GM19240 (cell line): ENCODE measurements around the gene GRAMD1A.
"Not testable (repeated sequence)": the region's sequence is repeated elsewhere in the genome, so short reads cannot be mapped to it uniquely, and the experiment has no call there.

ENCODE experiments used
- DNase-seq: peaks from one replicate; pipeline ENCODE4 v3.0.0; 2011; ENCODE audit warnings: low spot score; ENCODE audit not compliant: insufficient read length

The GRAMD1A gene

DNA sequence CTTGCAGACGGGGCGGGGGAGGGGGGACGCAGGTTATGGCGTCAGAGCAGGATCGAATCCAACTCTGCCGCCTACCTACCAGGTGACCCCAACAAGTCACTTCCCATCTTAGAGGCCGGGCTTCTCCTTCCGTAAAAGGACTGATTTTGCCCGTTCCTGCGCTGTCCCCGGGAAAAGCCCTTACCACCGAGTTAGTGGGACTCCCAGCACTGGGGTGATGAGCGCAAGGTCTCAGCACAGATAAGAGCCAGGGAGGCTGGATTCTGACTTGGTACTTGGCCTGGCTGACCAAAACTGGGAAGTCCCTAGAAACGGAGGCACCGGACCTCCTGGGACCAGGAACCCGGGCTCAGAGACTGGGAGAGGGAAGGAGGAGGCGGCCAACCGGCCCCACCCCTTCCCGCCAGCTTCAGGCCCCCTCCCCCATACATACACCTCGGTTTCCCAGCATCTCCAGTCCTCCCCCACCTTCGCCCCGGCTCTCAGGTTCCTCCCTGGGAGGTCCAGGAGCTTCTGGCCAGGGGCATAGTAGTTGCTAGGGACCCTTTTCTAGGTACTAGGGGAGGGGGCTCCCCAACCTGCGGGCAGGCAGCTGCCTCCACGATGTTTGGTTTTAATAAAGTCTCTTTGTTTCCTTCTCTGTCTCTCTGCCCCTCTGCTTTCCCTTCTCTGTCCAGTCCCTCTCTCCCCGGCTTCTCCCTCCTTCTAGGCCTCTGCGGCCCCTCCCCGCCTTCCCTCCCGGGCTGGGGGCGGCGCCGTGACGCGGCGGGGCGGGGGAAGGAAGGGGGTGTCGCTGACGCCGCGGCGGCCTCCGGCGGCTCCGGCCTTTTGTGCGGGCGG, at the start of gene GRAMD1A:
Gene GRAMD1A (plus strand): TSS at position 826 of the 840 bp plus-strand sequence. CDS start 156 bp downstream, outside the sequence.
- peak; percentile 88 for DNase-seq

DNA sequence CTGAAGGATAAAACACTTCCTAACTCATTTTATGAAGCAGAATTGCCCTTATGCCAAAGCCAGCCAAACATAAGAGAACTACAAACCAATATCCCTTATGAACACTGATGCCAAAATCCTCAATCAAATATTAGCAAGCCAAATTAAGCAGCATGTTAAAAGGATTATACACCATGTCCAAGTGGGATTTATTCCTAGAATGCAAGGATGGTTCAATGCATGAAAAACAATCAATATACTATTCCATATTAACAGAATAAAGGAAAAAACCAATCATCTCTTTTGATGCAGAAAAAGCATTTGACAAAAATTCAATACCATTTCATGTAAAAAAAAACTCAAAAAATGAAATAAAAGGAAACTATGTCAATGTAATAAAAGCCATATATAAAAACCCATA, 47.0 kb upstream of the GRAMD1A start:
- no peak for DNase-seq

DNA sequence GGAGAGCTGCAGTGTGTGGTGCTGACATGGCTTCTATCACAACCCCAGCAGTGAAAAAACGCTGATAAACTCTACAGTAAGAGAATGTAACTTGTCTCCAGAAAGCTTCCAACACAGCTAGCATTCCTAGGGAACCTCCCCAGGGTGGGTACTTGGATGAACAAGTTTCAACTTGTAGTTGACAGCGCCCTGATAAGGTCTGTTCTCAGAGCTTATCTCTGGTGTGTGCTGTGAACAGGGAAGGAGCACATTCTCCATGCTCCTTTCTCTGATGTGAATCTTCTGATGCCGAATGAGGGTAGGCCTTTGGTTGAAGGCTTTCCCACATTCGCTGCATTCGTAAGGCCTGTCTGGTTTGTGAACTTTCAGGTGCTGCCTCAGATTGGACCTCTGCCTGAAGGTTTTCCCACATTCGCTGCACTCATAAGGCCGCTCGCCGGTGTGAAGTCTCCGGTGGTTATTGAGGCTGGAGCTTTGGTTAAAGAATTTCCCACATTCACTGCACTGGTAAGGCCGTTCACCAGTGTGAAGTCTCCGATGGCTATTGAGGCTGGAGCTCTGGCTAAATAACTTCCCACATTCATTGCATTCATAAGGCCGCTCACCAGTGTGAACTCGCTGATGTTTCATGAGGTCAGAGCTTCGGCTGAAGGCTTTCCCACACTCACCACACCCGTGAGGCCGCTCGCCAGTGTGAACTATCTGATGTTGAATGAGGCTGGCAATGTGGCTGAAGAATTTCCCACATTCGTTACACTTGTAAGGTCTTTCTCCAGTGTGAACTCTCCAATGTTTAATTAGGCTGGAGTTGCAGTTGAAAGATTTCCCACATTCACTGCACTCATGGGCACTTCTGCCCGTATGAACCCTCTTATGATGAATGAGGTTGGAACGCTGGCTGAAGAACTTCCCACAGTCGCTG, 42.0 kb upstream of the GRAMD1A start:
- no peak for DNase-seq

DNA sequence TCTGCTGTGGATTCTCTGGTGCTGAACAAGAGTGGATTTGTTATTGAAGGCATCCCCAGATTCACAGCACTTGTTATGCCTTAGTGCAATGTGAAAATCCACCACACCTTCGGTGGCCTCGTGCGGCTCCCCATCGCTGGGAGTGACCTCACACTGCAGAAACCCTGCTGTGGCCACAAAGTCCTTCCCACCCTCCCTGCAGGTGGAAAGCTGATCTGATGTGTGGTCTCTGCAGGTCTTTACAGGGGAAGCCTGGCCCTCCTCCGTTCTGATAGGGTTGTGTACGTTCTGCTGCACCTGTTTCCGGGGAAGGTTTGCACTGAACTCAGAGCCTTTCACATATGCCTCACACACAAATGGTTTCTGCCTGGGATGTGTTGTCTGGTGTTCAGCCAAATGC, 41.1 kb upstream of the GRAMD1A start:
- DNase-seq: no peak

DNA sequence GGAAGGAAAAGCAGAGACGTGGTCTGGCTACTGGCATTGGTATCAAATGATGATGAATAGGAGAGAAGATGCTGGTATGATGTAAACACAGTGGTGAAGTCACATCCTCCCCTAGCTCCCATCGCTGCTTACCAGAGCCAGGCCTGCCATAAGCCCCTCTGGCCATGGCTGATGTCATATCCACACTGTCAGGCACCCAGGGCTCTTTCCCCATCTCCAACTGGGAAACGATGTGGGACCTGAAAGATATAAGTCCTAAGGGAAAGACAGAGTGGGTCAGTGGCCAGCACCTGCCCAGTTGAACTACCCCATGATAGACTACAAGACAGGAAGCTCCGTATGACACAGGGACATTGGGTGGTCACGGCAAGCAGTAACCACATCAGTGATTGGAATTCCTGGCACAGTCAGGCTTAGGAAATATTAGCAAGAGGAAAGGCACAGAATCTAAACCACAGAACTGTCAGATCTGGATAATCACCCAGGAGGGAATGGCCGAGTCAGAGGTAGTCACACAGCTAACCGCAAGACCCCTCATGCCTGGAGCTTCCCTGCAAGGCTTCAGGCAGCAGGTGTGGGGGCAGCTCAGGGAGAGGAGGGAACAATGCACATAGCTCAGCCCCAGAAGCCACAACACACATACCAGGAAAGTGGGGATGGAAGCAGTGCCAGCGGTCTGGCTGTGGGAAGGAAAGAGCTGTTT, 39.9 kb upstream of the GRAMD1A start:
- DNase-seq: no peak

DNA sequence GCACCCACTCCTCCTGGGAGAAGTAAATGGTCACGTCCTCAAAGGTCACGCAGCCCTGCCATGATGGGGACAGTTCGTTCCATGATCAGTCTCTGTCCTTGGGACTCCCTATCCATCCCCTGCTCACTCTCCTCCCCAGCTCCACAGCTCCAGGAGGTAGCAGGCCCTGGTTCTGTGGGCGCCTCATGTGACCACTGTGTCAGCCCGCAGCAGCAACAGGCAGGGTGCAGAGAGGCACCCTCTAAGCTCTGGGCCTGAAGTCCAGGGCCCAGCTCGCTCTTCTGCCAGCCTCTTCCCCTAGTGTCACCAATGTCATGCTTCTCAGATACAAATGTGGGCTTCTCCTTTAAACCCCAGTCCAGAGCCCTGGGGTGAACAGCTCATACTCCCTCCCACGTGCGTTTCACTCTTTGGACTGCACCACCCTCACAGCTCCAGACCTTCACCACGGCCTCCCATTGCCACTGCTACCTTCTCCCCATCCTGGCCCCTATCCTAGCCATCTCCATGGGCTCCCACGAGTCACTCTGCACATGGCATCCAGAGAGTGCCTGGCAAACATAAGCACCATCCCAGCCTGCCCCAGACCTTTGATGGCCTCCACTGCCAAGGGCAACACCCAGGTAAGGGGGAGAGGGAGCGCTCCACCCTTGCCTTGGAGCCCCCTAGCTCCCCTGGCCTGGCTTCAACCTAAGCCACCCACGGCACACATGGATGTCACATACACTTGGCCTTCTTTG, 39.0 kb upstream of the GRAMD1A start:
- DNase-seq: no peak

DNA sequence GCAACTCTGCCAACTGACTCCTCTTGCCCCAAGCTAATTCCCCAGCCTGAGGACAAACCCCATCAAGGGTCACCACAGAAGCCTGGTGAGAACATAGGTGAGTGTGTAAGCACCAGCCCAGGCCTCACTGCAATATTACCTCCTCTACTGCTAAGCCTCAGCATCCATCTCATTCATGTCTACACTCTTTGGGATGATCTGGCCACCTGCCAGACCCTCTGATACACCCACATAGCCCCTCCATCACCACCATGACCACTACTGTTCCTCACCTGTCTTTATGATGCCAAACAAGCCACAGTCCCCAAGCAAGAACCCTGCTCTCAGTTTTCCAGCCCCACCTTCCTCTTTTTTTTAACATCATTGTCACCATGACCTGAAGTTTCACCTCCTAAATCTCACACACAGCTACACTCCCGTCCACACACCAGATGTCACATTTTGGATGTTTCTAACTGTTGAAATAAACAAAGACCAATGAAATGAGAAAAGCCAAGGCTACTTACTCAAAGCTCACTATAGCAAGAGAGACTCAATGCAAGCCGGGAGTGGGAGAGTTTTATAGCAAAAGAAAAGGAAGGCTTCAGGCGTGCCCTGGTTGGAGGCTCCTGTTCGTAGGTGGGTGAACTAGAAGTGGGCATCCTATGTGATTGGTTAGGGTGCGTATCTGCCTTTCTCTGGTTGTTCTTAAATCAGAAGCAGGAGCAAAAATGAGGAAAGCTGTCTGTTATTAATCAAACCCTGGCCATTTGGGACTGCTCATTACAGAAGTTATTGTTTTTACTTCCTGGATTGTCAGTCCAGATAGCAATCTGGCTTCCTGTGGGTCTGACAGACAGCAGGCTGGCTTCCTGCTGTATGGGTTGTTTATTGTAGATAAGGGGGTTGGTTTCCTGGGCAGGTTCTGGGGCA, 38.1 kb upstream of the GRAMD1A start:
- DNase-seq: no peak

DNA sequence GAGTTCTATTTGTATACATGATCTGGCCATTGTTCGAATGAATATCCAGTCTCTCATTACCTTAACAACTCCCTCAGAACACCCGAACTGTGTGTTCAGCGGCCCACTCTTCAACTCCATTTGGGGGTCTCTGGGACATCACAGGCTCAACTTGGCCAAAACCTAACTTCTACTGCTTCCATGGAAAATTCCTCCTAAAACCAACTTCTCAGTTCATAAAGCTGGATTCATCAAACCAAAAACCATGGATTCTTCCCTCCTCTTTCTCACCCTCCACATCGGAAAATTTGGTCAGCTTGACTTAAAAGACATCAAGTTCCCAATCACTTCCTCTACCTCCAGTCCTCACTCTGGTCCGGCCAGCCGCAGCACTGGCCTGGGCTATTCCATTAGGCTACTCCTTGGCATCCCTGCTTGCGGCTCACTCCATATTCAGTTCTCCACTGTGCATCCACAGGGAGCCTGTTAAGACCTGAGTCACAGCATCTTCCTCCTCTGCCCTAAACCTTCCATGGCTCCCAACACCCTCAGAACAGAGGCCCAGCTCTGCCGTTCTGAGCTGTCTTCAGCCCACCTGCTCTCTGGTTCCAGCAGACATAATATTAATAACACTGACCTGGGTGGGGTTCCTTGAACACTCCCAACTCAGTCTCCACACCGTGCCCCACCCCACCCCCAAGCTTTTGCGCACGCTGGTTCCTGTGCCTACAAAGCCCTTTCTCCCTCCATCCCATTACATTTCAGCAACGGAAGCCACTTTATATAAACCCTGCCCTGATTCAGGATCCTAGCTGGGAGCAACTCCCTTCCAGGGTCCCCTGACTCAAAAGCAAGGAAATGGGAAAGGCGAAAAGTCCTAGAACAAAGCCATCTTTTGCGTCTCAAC, 37.2 kb upstream of the GRAMD1A start:
- no peak for DNase-seq

DNA sequence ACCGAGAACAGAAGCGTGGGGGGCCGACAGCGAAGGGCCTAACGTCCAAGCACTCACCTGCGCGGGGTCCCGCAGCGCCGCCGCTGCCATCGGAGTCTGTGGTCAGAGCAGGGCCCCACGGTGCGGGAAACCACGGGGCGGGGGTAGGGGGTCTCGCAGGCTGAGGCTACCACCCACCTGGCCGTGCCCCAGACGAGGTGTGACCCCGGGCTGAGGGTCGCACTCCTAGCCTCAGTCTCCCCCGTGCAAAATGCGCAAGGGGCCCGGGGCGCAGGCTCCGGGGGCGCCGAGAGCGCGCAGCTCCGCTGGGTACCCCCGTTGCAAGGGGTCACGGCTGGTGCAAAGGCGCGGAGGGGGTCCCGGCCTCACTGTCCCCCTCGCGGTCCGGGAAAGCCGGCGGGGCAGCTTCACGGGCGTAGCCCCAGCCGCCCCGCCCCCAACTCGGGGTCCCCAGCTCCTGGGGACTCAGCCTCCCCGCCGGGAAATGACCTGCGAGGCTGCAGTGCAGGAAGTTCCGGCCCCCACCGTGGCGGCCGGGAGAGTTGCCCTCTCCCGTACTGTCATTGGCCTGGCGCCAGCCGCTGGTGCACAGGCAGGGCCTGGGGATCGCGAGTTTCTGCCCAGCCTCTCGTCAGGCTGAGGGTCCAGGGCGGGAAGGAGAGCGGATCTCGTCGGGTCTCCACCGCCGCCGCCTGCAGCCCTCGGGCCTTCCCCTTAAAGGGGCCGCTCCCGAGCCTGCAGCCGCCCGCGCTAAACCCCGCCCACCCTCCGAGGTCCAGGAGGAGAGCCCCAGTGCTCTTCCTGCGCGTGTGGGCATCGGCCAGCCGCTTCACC, 36.3 kb upstream of the GRAMD1A start, which contains the start of gene ZNF792:
Gene ZNF792 (minus strand): TSS at position 657 of the 834 bp plus-strand sequence. CDS start 567 bp downstream, at position 90.
- peak; percentile 27 for DNase-seq

DNA sequence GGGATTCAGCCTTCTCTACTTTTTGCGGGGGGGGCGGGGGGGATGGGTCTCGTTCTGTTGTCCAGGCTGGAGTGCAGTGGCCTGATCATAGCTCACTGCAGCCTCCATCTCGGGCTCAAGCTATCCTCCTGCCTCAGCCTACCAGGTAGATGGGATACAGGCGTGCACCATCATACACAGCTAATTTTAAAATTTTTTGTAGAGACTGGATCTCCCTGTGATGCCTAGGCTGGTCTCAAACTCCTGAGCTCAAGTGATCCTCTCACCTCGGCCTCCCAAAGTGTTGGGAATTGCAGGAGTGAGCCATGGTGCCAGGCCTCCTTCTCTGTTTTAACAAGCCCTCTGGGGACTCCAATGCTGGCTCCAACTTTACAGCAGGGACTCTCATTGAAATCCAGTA, 35.5 kb upstream of the GRAMD1A start:
- DNase-seq: no peak

DNA sequence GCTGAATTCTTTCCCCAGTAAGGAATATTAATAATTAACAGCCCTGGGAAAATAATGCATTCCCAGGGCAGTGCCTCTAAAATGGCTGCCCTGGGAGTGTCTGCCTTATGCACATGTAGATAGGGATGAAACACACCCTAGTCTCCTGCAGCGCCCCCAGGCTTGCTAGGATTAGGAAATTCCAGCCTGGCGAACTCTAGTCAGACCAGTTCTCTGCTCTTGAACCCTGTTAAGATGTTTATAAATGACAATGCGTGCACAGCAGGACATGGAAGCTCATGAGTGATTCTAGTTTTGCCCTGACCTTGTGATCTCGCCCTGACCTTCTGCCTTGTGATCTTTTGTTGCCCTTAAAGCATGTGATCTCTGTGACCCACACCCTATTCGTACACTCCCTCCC, 34.6 kb upstream of the GRAMD1A start:
- DNase-seq: not testable (repeated sequence)

DNA sequence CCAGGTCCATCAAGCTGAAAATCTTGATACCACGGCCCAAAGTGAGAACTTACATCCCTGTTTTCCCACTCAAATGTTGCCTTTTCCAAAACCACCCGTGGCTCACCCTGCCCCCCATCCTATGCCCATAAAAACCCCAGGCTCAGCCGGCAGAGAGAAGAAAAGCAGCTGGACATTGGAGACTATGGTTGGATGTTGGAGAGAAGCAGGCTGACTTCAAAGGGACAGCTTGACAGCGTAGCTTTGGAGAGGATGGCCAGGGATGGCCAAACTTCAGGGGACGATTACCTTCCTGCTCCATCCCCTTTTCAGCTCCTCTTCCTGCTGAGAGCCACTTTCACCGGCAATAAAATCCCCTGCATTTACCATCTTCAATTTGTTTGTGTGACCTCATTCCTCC, 32.6 kb upstream of the GRAMD1A start:
- no peak for DNase-seq

DNA sequence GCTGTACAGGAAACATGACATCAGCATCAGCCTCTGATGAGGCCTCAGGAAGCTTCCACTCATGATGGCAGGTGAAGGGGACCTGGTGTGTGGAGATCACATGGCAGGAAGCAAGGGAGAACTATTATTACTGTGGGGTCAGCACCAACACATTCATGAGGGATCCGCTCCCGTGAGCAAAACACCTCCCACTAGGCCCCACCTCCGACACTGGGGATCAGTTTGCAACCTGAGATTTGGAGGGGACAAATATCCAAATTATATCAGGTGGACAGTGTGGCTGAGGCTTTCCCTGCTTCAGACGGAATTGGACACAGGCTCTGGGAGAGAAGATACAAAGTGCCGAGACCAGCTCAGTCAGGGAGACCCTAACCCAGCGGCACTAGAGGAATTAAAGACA, 30.4 kb upstream of the GRAMD1A start:
- DNase-seq: no peak

DNA sequence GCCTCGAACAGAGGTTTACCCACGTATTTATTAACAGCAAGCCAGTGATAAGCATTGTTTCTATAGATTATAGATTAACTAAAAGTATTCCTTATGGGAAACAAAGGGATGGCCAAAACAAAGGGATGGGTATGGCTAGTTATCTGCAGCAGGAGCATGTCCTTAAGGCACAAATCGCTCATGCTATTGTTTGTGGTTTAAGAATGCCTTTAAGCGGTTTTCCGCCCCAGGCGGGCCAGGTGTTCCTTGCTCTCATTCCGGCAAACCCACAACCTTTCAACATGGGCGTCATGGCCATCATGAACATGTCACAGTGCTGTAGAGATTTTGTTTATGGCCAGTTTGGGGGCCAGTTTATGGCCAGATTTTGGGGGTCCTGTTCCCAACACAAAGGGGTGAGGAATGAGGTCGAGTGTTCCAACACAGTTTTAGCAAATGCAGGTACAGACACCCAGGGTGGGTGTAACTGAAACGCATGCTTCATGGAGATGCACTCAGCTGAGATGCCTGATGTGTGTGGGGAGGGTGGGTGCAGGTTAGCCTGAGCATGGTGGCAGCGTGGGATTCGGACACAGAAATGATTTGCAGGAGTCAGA, 29.8 kb upstream of the GRAMD1A start:
- not testable (repeated sequence) for DNase-seq

DNA sequence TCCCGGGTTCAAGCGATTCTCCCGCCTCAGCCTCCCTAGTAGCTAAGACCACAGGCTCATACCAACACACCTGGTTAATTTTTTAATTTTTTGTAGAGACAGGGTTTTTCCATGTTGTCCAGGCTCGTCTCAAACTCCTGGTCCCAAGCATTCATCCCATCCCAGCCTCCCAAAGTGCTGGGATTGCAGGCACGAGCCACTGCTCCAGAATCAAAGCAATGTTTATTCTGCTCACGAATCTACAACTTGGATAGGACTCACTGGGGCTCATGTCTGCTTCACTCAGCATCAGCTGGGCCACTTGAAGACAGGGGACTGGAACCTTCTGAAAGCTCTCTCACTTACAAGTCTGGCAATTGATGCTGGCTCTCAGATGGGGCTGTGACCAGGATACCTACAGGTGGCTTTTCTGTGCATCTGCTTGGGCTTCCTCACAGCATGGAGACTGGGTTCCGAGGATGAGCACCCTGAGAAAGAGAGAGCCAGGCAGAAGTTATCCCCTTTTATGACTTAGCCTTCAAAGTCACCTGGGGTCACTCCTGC, 27.9 kb upstream of the GRAMD1A start:
- no peak for DNase-seq

DNA sequence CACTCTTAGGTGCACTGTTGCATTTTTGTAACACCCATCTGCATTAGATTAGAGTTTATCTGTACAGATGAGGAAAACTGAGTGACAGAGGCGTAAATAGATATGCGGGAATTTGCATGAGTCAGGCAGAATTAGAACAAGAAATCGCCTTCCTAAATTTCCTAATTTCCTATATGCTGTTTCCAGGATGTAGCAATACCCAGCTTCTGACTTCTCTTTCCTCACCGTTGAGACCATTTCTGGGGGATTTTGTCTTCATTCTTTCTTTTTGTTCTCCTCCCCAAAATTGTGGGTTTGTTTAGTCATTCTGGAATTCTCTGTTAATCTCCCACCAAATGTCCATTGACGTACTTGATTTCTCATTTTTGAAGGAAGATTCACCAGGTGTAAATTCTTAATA, 25.5 kb upstream of the GRAMD1A start:
- DNase-seq: no peak

DNA sequence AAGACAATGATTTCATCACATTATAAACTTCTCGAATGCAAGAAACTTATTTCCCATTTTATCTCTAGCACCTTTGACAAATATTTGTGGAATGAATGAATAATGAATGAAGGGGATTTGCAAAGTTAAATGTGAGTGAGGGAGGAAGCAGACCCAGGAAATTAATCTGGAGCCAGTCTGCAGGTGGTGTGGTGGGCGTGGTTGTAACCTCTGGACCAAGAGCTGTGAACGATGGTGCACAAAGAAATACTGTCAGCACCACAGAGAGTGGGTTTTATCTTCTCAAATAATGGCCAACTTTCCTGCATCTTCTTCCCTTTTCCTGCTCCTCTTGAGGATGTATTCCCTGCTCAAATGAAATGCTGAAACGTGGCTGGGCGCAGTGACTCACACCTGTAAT, 25.1 kb upstream of the GRAMD1A start:
- DNase-seq: no peak
